NCI-H526 treated with DMSO at 0.1 percent for 48 hours (cell line): ENCODE measurements around the gene TNFSF15.

Source experiments
- DNase-seq: peaks from one replicate; lab custom pipeline; 2025; lab: John Stamatoyannopoulos, UW

TNFSF15 gene

GRCh38 chr9:114825126-114825795 lies 19.4 kb upstream of the TNFSF15 start:
- no peak for DNase-seq

- no peak for DNase-seq
These were observed 18.3 kb upstream of the TNFSF15 start for GRCh38 chr9:114824110-114824509.

- no peak for DNase-seq
These were observed 17.6 kb upstream of the TNFSF15 start for GRCh38 chr9:114823441-114823840.

- DNase-seq: no peak
These were observed 16.9 kb upstream of the TNFSF15 start for GRCh38 chr9:114822708-114823107.

GRCh38 chr9:114820776-114821501 lies 15.1 kb upstream of the TNFSF15 start:
- no peak for DNase-seq

- no peak for DNase-seq
These were observed 12.3 kb upstream of the TNFSF15 start for GRCh38 chr9:114818178-114818577.

GRCh38 chr9:114813717-114814418 lies 8.0 kb upstream of the TNFSF15 start:
- no peak for DNase-seq

GRCh38 chr9:114811966-114812636 lies 6.3 kb upstream of the TNFSF15 start:
- DNase-seq: no peak

GRCh38 chr9:114811301-114811700 lies 5.5 kb upstream of the TNFSF15 start:
- peak; percentile 77 for DNase-seq

GRCh38 chr9:114810614-114811013 lies 4.8 kb upstream of the TNFSF15 start:
- DNase-seq: no peak

- no peak for DNase-seq
These were observed 674 bp upstream of the TNFSF15 start for GRCh38 chr9:114806526-114806900.

GRCh38 chr9:114804505-114804904 lies 1.3 kb downstream of the TNFSF15 start:
- DNase-seq: no peak

GRCh38 chr9:114803479-114804265 lies 2.2 kb downstream of the TNFSF15 start:
- DNase-seq: no peak

- no peak for DNase-seq
These were observed 5.9 kb downstream of the TNFSF15 start for GRCh38 chr9:114799925-114800324.

- DNase-seq: no peak
These were observed 6.4 kb downstream of the TNFSF15 start for GRCh38 chr9:114799441-114799840.

GRCh38 chr9:114798780-114799427 lies 6.9 kb downstream of the TNFSF15 start:
- peak; percentile 25 for DNase-seq

GRCh38 chr9:114798101-114798500 lies 7.7 kb downstream of the TNFSF15 start:
- DNase-seq: no peak

GRCh38 chr9:114792396-114792795 lies 13.4 kb downstream of the TNFSF15 start:
- DNase-seq: no peak

- DNase-seq: no peak
These were observed 14.1 kb downstream of the TNFSF15 start for GRCh38 chr9:114791736-114792135.

GRCh38 chr9:114791312-114791711 lies 14.5 kb downstream of the TNFSF15 start:
- DNase-seq: no peak

GRCh38 chr9:114790521-114790920 lies 15.3 kb downstream of the TNFSF15 start:
- no peak for DNase-seq
